ENCODE results near the gene GPSM1.

GPSM1 gene

DNA sequence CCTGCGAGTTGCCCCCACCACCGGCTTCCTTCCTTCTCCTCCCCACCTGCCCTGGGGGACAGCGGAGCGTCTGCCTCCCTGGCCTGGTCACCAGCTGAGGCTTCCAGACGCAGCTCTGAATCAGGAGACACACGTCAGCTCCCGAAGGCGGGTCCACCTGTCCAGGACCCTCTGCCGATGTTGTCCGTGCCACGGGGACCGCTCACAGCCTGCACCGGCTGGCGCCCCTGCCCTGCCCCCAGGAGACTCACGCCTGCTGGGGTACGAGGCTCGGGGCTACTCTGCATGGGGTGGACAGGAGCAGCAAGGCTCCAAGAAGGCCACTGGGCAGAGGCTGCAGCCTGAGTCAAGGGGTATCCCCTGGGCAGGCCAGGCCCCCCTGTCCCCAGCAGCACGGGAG lies 21.5 kb upstream of the GPSM1 start:
- no peak for DNase-seq

DNA sequence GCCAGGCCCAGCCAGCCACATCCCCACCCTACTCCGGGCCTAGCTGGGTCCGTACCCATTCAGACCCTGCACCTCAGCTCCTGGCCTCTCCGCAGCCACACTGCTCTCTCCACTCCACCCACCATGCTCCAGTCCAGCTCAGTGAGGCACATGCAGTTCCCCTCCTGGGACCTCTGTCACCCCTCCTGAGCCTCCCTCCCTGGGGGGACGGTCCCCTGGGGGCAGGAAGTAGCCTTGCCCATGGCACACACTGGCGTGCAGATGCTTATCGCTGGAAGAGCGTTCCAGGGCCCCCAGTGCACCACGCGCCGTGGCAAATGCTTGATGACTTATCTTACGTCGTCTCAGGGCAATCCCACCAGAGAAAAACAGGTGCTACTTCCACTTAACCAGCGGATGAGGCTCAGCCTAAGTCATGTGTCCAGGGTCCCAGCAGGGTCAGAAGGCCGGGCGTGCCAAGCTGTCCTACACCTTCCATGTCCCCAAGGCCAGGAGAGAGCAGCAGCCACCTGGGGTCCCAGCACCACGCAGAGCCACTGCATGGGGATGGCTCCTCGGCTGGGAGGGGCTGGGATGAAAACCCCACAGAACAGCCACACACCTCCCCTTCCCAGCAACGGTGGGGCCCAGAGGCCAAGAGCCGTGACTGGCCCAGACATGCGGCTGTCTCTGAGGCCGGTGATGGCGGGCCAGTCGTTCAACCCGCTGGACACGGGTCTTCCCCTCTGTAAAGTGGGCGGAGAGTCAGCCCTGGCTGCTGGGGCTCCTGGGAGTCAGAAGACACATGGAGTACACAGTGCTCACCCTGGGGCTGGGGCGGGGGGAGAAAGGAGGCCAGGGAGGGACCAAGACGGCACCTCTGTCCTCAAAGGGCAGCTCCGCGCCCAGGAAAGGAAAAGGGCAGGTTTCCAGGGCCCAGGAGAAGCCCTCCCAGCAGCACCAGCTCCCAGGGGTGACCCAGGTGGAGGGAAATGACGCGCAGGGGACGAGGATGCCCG lies 20.8 kb upstream of the GPSM1 start:
- DNase-seq: peak in 1 of 2 experiments; percentile 30

DNA sequence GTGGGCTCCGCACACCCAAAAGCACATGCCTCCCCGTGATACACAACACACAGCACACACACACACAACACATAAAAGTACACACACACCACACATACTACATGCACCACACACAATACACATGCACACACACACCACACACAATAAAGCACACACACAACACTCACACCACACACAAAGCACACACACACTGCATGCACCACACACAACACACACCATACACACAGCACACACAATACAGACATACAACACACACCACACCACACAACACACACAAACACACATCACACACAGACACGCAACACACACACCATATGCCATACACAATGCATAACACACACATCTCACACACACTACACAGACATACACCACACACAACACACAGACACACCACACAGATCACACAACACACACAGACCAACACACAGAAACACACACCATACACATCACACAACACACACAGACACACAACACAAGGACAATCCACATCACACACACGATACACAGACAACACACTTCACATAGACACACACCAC lies 20.1 kb upstream of the GPSM1 start:
- DNase-seq: no peak

DNA sequence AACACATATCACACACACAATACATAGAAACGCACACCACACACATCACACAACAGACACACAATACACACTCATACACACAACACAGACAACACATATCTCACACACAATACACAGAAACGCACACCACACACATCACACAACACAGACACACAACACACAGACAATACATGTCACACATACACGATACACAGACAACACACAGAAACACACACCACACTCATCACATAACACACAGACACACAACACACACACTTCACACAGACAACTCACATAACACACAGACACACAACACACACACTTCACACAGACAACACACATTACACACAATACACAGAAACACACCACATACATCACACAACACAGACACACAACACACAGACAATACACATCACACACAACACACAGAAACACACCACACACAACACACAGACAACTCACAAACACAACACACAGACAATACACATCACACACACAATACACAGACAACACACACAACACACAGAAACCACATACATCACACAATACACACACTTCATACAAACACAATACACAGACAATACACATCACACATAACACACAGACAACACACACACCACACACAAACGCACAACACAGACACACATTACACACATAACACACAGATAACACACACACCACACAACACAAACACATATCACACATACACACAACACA lies 19.2 kb upstream of the GPSM1 start:
- no peak for DNase-seq

DNA sequence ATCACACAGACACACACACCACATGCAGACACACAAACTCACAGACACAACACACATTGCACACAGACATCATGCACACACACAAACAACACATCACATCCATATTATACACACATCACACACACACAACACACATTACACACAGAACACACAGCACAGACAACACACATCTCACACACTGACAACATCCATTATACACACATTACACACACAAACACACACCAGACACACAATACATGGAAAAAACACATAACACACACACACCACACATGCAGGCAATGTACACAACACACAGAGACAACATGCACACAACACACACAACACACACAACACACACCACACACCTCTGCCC lies 18.7 kb upstream of the GPSM1 start:
- no peak for DNase-seq

DNA sequence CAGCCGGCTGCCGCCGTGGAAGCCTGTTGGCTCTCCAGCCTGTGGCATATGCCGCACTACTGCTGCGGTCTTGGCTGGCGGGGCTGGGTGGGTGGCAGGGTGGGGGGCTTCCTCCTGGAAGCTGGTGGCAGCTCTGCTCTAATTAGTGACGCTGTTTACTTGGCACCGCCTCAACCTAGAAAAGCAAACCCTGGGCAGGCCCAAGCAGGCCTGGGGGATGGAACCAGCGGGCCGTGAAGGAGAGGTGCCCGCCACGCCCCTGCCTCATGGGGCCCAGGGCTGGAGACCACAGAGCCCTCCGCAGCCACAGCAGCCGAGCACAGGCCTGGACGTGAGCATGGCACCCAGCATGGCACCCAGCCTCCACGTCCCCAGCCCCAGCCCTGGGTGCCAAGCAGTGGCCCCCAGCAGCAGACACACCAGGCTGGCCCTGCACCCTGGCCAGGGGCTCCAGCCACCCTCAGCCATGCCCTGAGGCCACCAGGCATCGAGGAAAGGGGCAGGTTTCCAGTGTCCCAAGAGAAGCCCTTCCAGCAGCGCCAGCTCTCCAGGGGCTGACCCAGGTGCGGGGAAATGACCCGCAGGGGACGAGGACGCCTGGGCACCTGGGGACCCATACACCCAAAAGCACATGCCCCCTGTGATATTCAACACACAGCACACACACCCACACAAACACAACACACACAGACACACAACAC lies 18.1 kb upstream of the GPSM1 start:
- DNase-seq: no peak

DNA sequence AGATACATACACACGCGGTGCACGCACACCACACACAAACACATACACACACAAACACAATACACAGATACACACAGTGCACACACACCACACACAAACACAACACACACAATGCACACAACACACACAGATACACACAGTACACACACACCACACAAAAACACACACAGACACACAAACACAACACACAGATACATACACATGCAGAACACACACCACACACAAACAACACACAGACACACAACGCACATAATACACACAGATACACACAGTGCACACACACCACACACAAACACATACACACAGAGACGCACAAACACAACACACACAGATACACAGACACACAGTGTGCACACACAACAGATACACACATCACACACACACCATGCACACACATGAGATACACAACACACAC lies 17.5 kb upstream of the GPSM1 start:
- DNase-seq: no peak

DNA sequence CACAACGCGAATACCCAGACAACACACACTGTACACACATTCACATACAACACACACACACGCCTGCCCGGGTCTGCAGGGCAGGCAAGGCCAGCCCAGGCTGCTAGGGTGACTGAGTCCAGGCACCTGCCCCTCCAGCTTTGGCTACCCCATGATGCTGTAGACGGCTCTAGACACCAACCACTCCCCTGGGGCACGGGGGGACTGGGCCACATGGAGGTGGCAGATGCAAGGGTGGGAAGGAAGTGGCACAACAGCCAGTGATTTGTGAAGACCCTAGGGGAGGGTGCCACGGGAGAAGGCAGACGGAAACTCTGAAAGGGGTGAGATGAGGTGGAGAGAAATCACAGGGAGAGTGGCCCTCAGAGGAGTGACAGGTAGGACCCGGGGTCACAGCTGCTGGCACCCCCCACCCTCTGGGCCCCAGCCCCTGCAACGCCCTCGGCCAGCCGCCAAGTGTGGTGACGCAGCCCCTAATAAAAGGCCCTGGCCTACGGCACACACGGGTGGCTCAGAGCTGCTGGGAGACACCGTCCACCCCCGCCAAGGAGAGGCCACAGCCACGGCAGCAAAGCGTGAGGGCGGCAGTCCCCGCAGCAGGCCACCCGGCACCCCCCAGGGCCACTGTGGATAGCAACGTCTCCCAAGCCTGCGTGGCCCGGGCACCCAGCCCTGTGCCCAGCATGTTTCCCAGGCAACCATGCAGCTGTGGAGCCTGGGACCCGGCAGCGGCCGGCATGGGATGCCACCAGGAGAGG lies 16.9 kb upstream of the GPSM1 start:
- DNase-seq: no peak

DNA sequence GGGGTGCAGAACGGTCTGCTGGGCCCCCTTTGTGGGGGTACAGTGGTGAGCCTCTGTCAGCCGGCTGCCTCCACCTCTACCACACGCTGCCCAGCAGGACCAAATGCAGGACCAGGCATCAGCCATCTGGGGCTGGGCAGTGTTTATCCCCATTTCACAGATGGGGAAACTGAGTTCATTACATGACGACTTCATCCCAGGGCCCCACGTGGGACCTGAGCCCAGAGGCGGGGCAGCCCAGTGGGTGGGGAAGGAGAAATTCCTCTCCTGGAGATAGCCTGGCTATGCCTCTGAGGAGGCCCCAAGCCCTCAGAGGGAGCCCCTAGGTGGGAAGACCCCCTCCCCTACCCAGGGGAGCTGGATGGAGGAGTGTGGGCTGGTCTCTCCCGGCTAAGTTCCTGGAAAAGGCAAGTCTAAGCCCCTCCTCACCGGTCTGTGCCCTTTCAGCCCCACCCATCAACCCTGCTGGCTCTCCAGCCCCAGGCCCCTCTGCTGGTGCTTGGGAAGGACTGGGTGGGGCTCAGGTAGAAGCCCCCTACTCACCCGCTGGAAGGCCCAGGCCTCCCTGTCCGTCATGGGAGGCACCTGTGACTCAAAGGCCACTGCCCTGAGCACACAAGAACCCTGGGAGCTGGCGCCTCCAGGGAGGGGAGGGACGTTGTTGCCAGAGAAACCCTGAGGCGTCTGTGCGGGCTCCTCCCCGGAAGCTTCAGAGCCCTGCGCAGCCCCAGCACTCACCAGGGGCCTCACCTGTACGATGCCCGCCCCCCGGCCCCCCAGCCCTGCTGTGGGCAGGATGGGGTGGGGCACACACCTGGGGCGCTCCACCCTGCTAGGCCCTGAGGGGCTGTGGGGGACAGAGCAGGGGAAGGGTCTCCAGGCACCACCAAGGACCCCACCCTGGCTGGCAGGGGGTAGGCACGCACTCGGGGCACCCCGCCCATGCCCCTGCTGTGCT lies 16.0 kb upstream of the GPSM1 start:
- DNase-seq: no peak

DNA sequence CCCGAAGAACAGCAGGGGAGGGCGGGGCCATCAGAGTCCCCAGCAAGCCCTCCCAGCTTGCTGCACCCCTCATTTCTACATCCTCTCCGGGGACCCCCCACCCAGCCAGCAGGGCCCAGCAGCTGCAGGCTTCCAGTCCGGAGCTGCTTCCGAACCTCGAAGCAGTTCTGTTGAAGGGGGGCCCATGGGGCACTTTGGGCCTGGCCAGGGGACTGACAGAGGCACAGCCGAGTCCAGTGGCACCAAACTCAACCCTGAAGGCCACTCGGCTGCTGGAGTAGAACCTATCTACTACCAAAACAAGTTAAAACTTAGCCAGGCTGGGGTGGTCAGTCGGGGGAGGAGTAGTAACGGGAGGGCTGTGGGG lies 15.3 kb upstream of the GPSM1 start:
- no peak for DNase-seq

DNA sequence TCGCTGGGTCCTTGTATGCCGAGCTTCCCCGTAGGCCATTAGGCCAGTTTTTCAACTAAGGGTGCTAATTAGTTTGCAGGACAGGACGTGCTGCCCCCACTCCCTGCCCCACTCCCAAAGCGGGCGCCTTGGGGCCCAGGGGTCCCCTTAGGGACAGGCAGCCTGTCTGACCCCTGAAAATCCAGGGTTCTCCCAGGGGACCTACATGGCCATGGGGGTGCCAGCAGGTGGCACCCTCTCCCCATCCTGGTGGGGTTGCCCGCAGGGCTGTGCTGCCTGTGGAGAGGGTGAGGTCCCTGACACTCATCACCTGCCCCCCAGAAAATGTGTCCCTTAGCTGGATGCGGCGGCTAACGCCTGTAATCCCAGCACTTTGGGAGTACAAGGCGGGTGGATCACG lies 14.9 kb upstream of the GPSM1 start:
- DNase-seq: peak; percentile 47 to 63

DNA sequence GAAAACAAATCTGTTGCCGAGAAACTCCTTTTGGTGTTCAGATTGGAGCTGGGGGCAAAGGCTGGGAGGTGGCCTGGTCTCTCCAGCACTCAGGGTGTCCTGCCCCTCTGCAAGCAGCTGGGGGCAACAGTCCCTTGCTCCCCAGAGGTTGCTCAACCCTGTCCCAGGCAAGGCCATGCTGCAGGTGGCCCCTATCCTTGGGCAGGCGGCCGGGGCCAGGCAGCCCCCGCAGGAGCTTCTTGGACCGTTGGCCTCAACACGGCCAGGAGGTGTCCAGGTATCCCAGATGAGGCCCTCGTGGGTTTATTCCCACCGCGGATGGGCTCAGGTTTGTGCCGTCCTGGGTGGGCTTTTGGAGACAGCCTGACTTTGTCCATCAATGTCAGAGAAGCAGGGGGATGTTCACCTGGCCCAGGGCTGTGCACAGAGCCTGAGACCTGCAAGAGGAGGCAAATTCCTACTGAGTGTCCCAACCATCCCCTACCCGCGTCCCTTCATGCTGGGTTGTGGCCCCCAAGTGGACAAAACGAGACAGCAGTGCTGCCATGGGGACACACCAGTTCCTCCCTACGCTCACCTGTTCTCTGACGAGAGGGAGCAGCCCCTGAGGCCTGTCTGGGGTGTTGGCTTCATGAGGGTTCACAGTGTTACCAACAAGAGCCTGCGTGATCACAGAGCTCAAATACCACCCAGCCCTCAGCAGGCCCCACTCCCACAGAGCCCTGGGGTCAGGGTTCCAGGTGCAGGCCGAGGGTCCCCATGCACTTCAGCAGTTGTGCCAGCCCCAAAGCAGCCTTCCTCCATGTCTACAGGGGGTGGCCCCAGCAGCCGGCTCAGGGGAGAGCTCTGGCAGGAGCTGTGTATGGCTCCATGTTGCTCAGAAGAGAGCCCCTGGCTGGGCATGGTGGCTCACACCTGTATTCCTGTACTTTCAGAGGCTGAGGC lies 14.0 kb upstream of the GPSM1 start:
- DNase-seq: no peak

DNA sequence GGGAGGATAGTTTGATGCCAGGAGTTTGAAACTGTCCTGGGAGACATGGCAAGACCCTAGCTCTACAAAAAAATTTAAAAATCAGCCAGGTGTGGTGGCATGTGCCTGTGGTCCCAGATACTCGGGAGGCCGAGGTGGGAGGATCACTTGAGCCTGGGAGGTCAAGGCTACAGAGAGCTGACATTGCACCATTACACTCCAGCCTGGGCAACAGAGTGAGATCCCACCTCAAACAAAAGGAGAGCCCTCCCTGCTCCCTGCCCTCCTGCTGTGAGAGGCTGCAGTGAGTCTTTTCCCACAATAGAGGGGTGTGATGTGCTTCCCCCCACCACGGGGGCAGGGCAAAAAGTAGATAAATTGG lies 13.3 kb upstream of the GPSM1 start:
- DNase-seq: no peak

DNA sequence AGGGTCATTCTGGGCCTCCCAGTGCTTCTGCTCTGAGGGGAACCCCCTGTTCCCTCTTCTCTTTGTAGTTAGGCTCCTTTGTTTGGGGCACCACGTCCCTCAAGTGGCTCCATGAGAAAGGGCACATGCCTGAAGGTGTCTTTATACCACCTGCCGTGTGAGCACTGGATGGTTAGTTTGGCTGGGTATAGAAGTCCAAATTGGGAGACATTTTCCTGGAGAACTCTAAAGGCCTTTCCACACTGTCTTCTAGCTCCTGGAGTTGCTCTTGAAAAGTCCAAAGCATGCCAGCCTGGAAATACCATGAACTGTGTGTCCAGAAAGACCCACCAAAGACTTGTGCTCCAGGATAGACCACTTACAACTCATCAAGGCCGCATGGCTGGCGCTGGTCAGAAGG lies 12.4 kb upstream of the GPSM1 start:
- DNase-seq: no peak

DNA sequence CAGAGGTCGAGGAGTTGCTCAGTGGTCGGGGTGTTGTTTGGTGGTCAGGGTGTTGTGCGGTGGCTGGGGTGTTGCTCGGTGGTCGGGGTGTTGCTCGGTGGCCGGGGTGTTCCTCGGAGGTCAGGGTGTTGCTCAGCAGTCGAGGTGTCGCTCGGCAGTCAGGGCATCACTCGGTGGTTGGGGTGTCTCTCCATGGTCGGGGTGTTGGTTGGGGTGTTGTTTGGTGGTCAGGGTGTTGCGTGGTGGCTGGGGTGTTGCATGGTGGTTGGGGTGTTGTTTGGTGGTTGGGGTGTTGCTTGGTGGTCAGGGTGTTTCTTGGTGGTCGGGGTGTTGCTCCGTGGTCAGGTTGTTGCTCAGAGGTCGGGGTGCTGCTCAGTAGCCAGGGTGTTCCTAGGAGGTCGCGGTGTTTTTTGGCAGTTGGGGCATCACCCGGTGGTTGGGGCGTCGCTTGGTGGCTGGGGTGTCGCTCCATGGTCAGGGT lies 11.0 kb upstream of the GPSM1 start:
- no peak for DNase-seq

DNA sequence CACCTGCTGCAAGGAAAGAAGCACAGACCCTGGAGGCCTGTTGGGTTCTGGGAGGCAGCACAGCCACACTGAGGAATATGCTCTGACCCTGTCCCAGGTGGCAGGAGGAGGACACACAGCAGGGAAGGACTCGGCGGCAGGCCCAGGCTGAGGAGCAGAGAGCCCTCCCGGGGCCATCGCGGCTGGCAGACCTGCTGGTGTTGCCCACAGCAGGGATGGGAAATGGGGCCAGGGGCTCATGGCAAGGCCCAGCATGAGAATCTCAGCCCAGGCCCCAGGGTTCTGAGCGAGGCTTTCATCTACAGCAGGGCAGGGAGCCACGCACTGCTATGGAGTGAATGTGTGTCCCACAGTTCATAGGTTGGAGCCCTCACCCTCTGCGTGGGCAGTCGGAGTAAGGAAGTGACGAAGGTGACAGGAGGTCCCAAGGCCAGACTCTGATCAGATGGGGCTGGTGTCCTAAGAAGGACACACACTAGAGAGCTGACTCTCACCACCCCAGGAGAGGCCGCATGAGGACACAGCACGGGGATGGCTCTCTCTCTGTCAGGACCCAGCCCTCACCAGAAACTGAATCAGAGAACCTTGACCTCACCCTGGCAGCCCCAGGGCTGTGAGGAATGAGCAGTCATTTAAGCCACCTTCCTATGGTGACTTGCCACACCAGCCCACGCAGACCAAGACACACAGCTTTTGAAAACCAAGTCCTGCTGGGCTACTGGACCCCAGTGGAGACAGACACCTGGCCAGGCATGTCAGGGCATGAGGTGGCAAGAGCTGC lies 10.3 kb upstream of the GPSM1 start:
- DNase-seq: no peak

DNA sequence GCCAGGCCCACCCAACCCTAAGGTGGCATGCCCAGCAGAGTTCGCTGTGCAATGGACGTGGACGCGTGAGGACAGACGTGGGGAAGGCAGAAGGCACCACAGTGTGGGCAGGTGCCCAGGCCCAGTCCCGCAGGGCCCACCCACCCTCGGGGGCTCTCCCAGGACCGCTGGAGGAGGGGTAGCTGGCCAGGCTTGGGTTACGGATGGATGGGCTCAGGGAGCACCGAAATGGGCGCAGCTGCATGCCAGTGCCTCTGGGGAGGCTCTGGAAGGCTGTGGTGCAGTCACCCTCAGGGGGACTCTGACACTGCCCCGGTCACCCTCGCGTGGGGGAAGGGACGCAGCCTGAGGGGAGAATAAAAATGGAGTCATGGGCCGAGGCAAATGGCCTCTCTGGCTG lies 9.6 kb upstream of the GPSM1 start:
- no peak for DNase-seq

DNA sequence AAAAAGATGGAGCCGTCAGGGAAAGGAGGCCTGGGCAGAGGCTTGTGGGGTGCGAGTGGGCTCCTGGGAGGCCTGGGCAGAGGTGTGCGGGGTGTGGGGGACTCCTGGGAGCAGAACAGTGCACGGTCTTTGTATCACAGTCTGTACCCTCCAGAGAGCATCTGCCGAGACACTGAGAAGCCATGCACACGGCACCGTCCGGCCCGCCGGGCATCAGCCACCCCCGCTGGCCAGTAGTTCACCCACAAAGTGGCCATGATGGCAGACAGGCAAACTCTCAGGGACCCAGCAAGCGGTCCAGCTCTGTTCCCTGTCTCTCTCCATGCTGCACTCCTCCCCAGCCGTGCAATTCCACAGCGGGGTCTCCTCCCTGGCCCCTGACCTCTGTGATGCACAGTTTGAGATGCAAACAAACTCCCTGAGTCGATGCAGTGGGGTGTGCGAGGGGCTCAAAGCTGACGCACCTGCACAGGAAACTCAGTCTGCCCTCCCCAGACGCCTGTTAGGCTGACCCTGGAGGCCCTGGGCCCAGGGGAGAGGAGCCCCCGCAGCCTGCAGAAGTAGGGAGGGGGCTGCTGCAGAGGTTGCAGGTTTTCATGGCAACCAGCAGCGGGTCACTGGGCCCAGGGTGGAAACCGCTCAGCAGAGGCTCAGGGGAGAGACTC lies 9.1 kb upstream of the GPSM1 start:
- no peak for DNase-seq

DNA sequence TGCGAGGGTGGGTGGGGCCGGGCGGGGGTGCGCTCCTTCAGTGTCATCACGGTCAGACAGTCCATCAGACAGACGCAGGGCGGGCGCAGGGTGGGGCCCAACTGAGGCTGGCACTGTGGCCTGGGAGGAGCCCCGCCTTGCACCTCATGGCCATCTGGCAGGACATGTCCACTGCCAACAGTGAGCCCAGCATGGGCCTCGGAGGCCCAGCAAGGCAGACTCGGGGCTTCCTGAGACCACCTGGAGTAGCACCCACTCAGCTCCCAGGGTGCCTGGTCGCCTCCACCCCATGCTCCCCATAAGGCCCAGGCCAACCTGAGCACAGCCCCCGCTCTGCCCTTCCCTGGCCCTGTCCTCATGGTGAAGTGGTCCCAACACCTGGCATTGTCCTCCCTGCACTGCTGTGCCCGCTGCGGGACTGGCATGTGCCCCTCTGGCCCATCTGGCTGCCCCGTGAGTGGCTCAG lies 8.5 kb upstream of the GPSM1 start:
- DNase-seq: no peak
